Adrenal gland (tissue), 12 donors: ENCODE data around the gene C19orf47. TPM values are rescaled to one million over a fixed set of nuclear protein-coding genes. Genes with fewer than 3 reads are reported as not detected.

Experiments
- DNase-seq, 7 donors: peaks; one replicate each; pipeline ENCODE4 v3.0.0-alpha.2; 2019 to 2020
- H3K27ac ChIP-seq, 5 donors: fragments of 200-600 bp; sonication (generic) in 4 of 5; 1 replicate in 3 of 5; 2 replicates in 2 of 5; pipeline versions ENCODE4 v1.5.1 to v1.8.0; 2016 to 2020; ENCODE audit warnings: mild to moderate bottlenecking in 1 of 5
- H3K27me3 ChIP-seq: fragments of 200-600 bp; 2 replicates; pipeline ENCODE4 v1.8.0; 2021
- H3K36me3 ChIP-seq, 2 donors: fragments of 200-600 bp; replicated peaks in 1 of 2; 1 replicate in 1 of 2; 2 replicates in 1 of 2; pipeline versions ENCODE4 v1.5.1 to v1.8.0; 2018 to 2022
- H3K4me1 ChIP-seq, 2 donors: fragments of 200-600 bp; replicated peaks in 1 of 2; 1 replicate in 1 of 2; 2 replicates in 1 of 2; pipeline versions ENCODE4 v1.5.1 to v1.8.0; 2018 to 2021
- H3K4me3 ChIP-seq, 4 donors: fragments of 200-600 bp; sonication (generic) in 3 of 4; one replicate each; pipeline ENCODE4 v1.5.1; 2016 to 2018
- H3K9me3 ChIP-seq, 3 donors: fragments of 200-600 bp; sonication (generic) in 1 of 3; replicated peaks in 1 of 3; 1 replicate in 2 of 3; 2 replicates in 1 of 3; pipeline versions ENCODE4 v1.5.1 to v1.8.0; 2016 to 2021
- POLR2A ChIP-seq, 2 donors: fragments of 450-650 bp; IDR thresholded peaks; one replicate each; pipeline ENCODE4 v1.6.1; 2017; ENCODE audit warnings: antibody characterized with exemption in 2 of 2, mild to moderate bottlenecking in 2 of 2, moderate library complexity in 1 of 2
- WGBS, 4 donors: extraction: QIAGEN DNeasy Blood & Tissue Kit in 2 of 4; methylation state at CpG; one replicate each; pipeline versions ENCODE4 v1.1.5 to v1.1.7; 2013 to 2017; 5-methylcytosine and 5-hydroxymethylcytosine counted together
- intact Hi-C, 2 donors: fragments of 100-400 bp; cut with DNase I; formaldehyde crosslinking; loops; one replicate each; pipeline versions ENCODE4 v1.14.1 to v1.15.0; 2022 to 2023
- polyA plus RNA-seq, 3 donors: library from polyadenylated mRNA; stranded (reverse); fragments of 200-250 nt in 2 of 3; fragments of 350-450 nt in 1 of 3; fragmentation: Illumina TruSeq in 1 of 3; extraction: RNeasy Lipid Tissue Mini Kit (QIAGEN cat#74804) in 1 of 3; gene quantifications; one replicate each; pipeline ENCODE4 v1.2.3, GENCODE V29; 2013 to 2014
- total RNA-seq, 9 donors: library from RNA; depleted of rRNA in 4 of 9; stranded (reverse); fragments of >200 nt in 4 of 9; fragments of 120-200 nt in 1 of 9; fragmentation: NEBNext Ultra II Directional in 1 of 9; extraction: Animal tissue kit (Norgen Biotek cat#: 25700) in 1 of 9; gene quantifications; one replicate each; pipeline versions ENCODE4 v1.1.0 to v1.2.4, GENCODE V29; 2013 to 2023
- TF ChIP-seq, protein P1 (sequence below), 6 experiments: fragments of 450-650 bp in 4 of 6; fragments of 200-600 bp in 2 of 6; sonication (generic) in 1 of 6; IDR thresholded peaks; 1 replicate in 5 of 6; 2 replicates in 1 of 6; pipeline versions ENCODE4 v1.5.1 to v1.8.0; 2016 to 2021; ENCODE audit warnings: antibody characterized with exemption in 6 of 6, mild to moderate bottlenecking in 2 of 6, moderate library complexity in 1 of 6
- donor health status: healthy with polysubstance abuse.
- donor health status: Bipolar disorder and iron deficiency.
- donor health status: DM: yes; HTN: yes; CAD: no.
- donor health status: DM: no; HTN: no; CAD: no.
- donor health status: DM: no; HTN: no; CAD: no.
- donor health status: DM: yes; HTN: yes; CAD: no.

Gene C19orf47
- total and polyA plus RNA-seq, 12 donors = 7.0 to 20.9 (median 14.6) TPM

DNA sequence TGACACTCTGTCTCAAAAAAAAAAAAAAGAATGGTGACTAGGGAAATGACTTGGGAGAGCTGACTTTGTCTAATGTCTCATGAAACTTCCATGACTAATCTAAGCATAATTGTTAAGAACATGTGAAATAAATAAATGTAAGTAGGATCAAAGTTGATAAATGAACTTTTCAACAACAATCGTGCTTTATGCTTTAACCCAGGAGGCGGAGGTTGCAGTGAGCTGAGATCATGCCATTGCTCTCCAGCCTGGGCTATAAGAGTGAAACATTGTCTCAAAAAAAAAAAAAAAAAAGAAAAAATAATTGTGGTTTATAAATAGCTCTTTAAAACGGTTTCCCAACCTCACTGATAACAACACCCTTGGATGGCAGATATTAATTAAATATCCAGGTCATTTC is 50.2 kb downstream of the C19orf47 start:
- H3K4me1 ChIP-seq = peaks cover 0 to 7% of the 10 kb centered on the region in 2 donors
- no peaks in the 10 kb centered on the region for H3K9me3 ChIP-seq
- TF ChIP-seq POLR2A (IDR thresholded peaks at IDR 0.05) = no peak
- TF ChIP-seq, protein P1, sequence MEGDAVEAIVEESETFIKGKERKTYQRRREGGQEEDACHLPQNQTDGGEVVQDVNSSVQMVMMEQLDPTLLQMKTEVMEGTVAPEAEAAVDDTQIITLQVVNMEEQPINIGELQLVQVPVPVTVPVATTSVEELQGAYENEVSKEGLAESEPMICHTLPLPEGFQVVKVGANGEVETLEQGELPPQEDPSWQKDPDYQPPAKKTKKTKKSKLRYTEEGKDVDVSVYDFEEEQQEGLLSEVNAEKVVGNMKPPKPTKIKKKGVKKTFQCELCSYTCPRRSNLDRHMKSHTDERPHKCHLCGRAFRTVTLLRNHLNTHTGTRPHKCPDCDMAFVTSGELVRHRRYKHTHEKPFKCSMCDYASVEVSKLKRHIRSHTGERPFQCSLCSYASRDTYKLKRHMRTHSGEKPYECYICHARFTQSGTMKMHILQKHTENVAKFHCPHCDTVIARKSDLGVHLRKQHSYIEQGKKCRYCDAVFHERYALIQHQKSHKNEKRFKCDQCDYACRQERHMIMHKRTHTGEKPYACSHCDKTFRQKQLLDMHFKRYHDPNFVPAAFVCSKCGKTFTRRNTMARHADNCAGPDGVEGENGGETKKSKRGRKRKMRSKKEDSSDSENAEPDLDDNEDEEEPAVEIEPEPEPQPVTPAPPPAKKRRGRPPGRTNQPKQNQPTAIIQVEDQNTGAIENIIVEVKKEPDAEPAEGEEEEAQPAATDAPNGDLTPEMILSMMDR (IDR thresholded peaks at IDR 0.05) = no peak
- no peak for DNase-seq
- no peak overlapping the region for H3K27ac ChIP-seq
- H3K27me3 ChIP-seq = no peaks in the 10 kb centered on the region
- intact Hi-C loops = no loop called here
- H3K4me3 ChIP-seq = no peak overlapping the region
- no peaks in the 10 kb centered on the region for H3K36me3 ChIP-seq
- 42 to 56% (median 51%) methylated on average over 3 of the region's 3 CpGs for WGBS, 4 donors

GRCh38 chr19:40294560-40294959 is 53.6 kb downstream of the C19orf47 start:
- TF ChIP-seq POLR2A (IDR thresholded peaks at IDR 0.05) = no peak
- TF ChIP-seq, protein P1 (IDR thresholded peaks at IDR 0.05) = no peak
- H3K4me3 ChIP-seq = no peak overlapping the region
- H3K27ac ChIP-seq = no peak overlapping the region
- no peaks in the 10 kb centered on the region for H3K36me3 ChIP-seq
- peaks cover 0 to 7% of the 10 kb centered on the region in 2 donors for H3K4me1 ChIP-seq
- H3K9me3 ChIP-seq = no peaks in the 10 kb centered on the region
- intact Hi-C loops = no loop called here
- DNase-seq = no peak
- WGBS, 4 donors = 89 to 99% (median 91%) methylated on average over 6 of the region's 6 CpGs
- no peaks in the 10 kb centered on the region for H3K27me3 ChIP-seq

DNA sequence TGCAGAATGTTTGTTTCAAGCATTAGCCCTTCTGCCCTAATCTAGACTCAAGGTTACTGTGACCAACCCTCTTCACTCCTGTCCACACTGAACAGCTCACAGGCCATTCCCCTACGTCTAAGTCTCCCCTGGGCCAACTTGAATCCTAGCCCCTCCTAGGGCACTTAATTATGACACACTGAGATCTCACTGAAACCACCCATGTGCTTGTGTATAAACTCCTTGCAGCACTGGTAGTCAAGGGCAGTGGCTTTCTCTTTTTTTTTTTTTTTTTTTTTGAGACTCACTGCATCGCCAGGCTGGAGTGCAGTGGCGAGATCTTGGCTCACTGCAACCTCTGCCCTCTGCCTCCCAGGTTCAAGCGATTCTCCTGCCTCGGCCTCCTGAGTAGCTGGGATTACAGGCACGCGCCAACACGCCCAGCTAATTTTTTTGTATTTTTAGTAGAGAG is 61.2 kb downstream of the C19orf47 start:
- Histone ChIP-seq H3K27me3 (no peaks in the 10 kb centered on the region), H3K4me1 (peaks cover 22 to 38% of the 10 kb centered on the region in 2 donors), H3K9me3 (no peaks in the 10 kb centered on the region), H3K27ac (peak overlapping the region in 3 of 5 donors; percentile 73 to 95 (median 93)), H3K36me3 (no peaks in the 10 kb centered on the region), H3K4me3 (no peak overlapping the region)
- no peak for DNase-seq
- intact Hi-C loops = no loop called here
- 73 to 82% (median 78%) methylated on average over 5 to 8 of the region's 8 CpGs for WGBS, 4 donors
- TF ChIP-seq, protein P1 (IDR thresholded peaks at IDR 0.05) = no peak
- TF ChIP-seq POLR2A (IDR thresholded peaks at IDR 0.05) = no peak

- Histone ChIP-seq H3K4me1 (peaks cover 24 to 44% of the 10 kb centered on the region in 2 donors), H3K27me3 (no peaks in the 10 kb centered on the region), H3K9me3 (no peaks in the 10 kb centered on the region), H3K27ac (peak overlapping the region in 4 of 5 donors; percentile 51 to 95 (median 83)), H3K36me3 (no peaks in the 10 kb centered on the region), H3K4me3 (no peak overlapping the region)
- no peak for DNase-seq
- TF ChIP-seq POLR2A (IDR thresholded peaks at IDR 0.05) = no peak
- TF ChIP-seq, protein P1 (IDR thresholded peaks at IDR 0.05) = no peak
- intact Hi-C loops = no loop called here
- WGBS, 4 donors = 48 to 63% (median 60%) methylated on average over 16 of the region's 16 CpGs
Measured at GRCh38 chr19:40286235-40286970, 61.8 kb downstream of the C19orf47 start.
